Measurements from ENCODE around the gene RBM44.
A peak's percentile ranks its signal among the peaks of the same experiment; 100 is the strongest.

Gene RBM44

GRCh38 chr2:237857791-237858190 is 59.2 kb downstream of the RBM44 start:
- no peak for TF ChIP-seq ZNF843 (tag by site-specific recombination; IDR thresholded peaks at IDR 0.05)
- TF ChIP-seq ZNF677 (tag by site-specific recombination; IDR thresholded peaks at IDR 0.05): no peak
- no peak for TF ChIP-seq ZNF701 (tag by site-specific recombination; IDR thresholded peaks at IDR 0.05)
- TF ChIP-seq PRDM2 (tag by site-specific recombination; IDR thresholded peaks at IDR 0.05; ENCODE audit: borderline replicate concordance): no peak
- no peak for TF ChIP-seq ZNF132 (tag by site-specific recombination; IDR thresholded peaks at IDR 0.05; ENCODE audit: borderline replicate concordance)
- TF ChIP-seq ZFHX2 (tag by site-specific recombination; conservative IDR thresholded peaks at IDR 0.05): no peak
- no peak for TF ChIP-seq ZNF202 (tag by site-specific recombination; IDR thresholded peaks at IDR 0.05; ENCODE audit: borderline replicate concordance)
- no peak for TF ChIP-seq SCRT2 (tag by site-specific recombination; IDR thresholded peaks at IDR 0.05)
- TF ChIP-seq SP7 (tag by site-specific recombination; IDR thresholded peaks at IDR 0.05): no peak
- no peak overlapping the region for H3K27ac ChIP-seq (ENCODE audit: extremely low read depth, low read depth, low read length)
- peaks cover 4% of the 10 kb centered on the region for H3K4me1 ChIP-seq (ENCODE audit: control insufficient read depth, insufficient read depth, low read length)
- no peak overlapping the region for H3K4me3 ChIP-seq (ENCODE audit: low read depth, low read length)
- no peaks in the 10 kb centered on the region for H3K9me3 ChIP-seq (ENCODE audit: control insufficient read depth, insufficient read depth, low read depth, low read length)
- CTCF ChIA-PET: interaction anchor here (0.6 to 1.8 kb wide), 5 partner anchors 65 to 405 kb away, joined by 3 to 8 read pairs (median 3); no protein-coding TSS in a partner anchor
- no peaks in the 10 kb centered on the region for H3K36me3 ChIP-seq (ENCODE audit: control insufficient read depth in 2 of 2, insufficient read depth in 1 of 2, low read length in 2 of 2)
- POLR2A ChIA-PET: interaction anchor here (0.6 kb wide), 1 partner anchor 203 kb away, joined by 3 read pairs; the partner anchor contains the start of gene SCLY

DNA sequence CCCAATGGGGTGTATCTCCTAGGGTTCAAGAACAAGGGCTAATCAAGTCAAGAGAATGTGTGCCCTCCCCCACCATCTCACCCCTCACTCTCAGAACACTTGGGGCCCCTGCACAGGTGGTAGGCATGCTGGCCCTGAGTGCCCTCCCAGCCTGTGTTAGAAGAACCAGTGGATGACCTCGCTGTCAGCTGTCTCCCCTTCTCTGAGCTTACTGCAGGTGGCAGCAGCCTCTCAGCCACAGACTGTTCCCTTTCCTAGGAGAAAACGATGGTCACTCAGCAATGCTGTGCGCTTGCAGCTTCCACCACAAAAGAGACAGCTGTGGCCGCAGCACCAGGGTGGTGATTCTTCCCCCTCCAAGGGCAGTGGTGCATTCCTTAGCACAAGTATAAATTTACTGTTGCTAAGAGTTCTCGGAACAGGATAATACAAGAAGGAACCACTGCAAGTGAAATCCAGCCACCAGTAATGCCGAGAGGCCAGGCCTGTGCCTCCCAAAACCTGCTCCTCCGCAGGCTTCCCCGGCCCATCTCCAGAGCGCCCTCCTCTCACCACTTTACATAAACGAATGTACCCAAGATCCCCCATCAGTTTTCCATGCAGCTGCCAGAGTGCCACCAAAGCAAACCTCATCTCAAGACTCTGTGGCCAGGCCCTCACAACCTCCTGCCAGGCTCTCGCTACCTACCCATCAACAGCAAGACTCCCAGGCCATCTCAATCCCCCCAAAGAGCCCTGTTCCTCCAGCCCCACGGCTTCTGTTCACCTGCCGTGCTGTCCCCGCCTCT is 59.9 kb downstream of the RBM44 start:
- H3K4me1 ChIP-seq (ENCODE audit: control insufficient read depth, insufficient read depth, low read length): peaks cover 4% of the 10 kb centered on the region
- POLR2A ChIA-PET: interaction anchor here (0.6 kb wide), 1 partner anchor 202 kb away, joined by 3 read pairs; the partner anchor contains the start of gene SCLY
- H3K9me3 ChIP-seq (ENCODE audit: control insufficient read depth, insufficient read depth, low read depth, low read length): no peaks in the 10 kb centered on the region
- TF ChIP-seq ZNF654 (tag by site-specific recombination; IDR thresholded peaks at IDR 0.05; ENCODE audit: low read depth) (peak; percentile 62), CTCF (tag by site-specific recombination; IDR thresholded peaks at IDR 0.05) (peak; percentile 75), SALL2 (tag by site-specific recombination; IDR thresholded peaks at IDR 0.05; ENCODE audit: borderline replicate concordance) (no peak), ZNF433 (tag by site-specific recombination; IDR thresholded peaks at IDR 0.05; ENCODE audit: low read depth) (no peak), ZNF416 (tag by site-specific recombination; IDR thresholded peaks at IDR 0.05) (no peak), ZFP41 (tag by site-specific recombination; IDR thresholded peaks at IDR 0.05; ENCODE audit: borderline replicate concordance) (no peak), ZNF600 (tag by site-specific recombination; IDR thresholded peaks at IDR 0.05) (peak; percentile 60), ZBTB6 (tag by site-specific recombination; IDR thresholded peaks at IDR 0.05) (no peak), ZBTB17 (tag by site-specific recombination; IDR thresholded peaks at IDR 0.05) (no peak), GLIS1 (tag by site-specific recombination; IDR thresholded peaks at IDR 0.05) (no peak)
- TF ChIP-seq, protein P1, sequence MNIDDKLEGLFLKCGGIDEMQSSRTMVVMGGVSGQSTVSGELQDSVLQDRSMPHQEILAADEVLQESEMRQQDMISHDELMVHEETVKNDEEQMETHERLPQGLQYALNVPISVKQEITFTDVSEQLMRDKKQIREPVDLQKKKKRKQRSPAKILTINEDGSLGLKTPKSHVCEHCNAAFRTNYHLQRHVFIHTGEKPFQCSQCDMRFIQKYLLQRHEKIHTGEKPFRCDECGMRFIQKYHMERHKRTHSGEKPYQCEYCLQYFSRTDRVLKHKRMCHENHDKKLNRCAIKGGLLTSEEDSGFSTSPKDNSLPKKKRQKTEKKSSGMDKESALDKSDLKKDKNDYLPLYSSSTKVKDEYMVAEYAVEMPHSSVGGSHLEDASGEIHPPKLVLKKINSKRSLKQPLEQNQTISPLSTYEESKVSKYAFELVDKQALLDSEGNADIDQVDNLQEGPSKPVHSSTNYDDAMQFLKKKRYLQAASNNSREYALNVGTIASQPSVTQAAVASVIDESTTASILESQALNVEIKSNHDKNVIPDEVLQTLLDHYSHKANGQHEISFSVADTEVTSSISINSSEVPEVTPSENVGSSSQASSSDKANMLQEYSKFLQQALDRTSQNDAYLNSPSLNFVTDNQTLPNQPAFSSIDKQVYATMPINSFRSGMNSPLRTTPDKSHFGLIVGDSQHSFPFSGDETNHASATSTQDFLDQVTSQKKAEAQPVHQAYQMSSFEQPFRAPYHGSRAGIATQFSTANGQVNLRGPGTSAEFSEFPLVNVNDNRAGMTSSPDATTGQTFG (tag by site-specific recombination; IDR thresholded peaks at IDR 0.05; ENCODE audit: borderline replicate concordance): no peak

More for the DNA sequence above, 59.9 kb downstream of the RBM44 start:
- no peak overlapping the region for H3K27ac ChIP-seq (ENCODE audit: extremely low read depth, low read depth, low read length)
- CTCF ChIA-PET: interaction anchor here (0.6 to 1.8 kb wide), 9 partner anchors 23 to 405 kb away, joined by 3 to 8 read pairs (median 3); no protein-coding TSS in a partner anchor
- no peak overlapping the region for H3K4me3 ChIP-seq (ENCODE audit: low read depth, low read length)
- H3K36me3 ChIP-seq (ENCODE audit: control insufficient read depth in 2 of 2, insufficient read depth in 1 of 2, low read length in 2 of 2): no peaks in the 10 kb centered on the region

All from HEK293 (cell line).